HepG2 (cell line): ENCODE data around the gene ANO9. TPM values are rescaled to one million over a fixed set of nuclear protein-coding genes. Genes with fewer than 3 reads are reported as not detected.

Experiments
- BHLHE40 ChIP-seq: IDR thresholded peaks from 2 replicates; pipeline ENCODE4 v1.6.1; 2011; ENCODE audit warnings: low read length, improper control_type of control experiment
- CBX1 ChIP-seq: IDR thresholded peaks from one replicate; pipeline ENCODE4 v1.6.1; 2016; ENCODE audit warnings: antibody characterized with exemption, low read depth
- FOXK1 ChIP-seq: sonication (generic); formaldehyde crosslinking; IDR thresholded peaks from 2 replicates; pipeline ENCODE4 v1.4.0; 2020; ENCODE audit warnings: low read depth, missing genetic modification reagents, borderline replicate concordance
- FOXP1 ChIP-seq, 2 experiments: fragments of 450-650 bp in 1 of 2; IDR thresholded peaks; 2 replicates each; pipeline ENCODE4 v1.6.1; 2017 to 2018; ENCODE audit warnings: antibody characterized with exemption in 1 of 2
- HNRNPLL ChIP-seq: fragments of 200-400 bp; formaldehyde crosslinking; IDR thresholded peaks from 2 replicates; pipeline ENCODE4 v1.6.1; 2017; ENCODE audit warnings: mild to moderate bottlenecking, low read depth, low read length; ENCODE audit not compliant: poor library complexity, severe bottlenecking
- LCORL ChIP-seq, 2 experiments: fragments of 450-650 bp in 1 of 2; sonication (generic) in 1 of 2; formaldehyde crosslinking in 1 of 2; IDR thresholded peaks; 2 replicates each; pipeline versions ENCODE4 v1.5.0 to v1.6.1; 2017 to 2020; ENCODE audit warnings: antibody characterized with exemption in 1 of 2, missing genetic modification reagents in 1 of 2
- NR3C1 ChIP-seq: sonication (generic); formaldehyde crosslinking; IDR thresholded peaks from 2 replicates; pipeline ENCODE4 v1.4.0; 2020; ENCODE audit warnings: missing genetic modification reagents
- SPEN ChIP-seq: sonication (generic); formaldehyde crosslinking; IDR thresholded peaks from 2 replicates; pipeline ENCODE4 v1.5.1; 2020; ENCODE audit warnings: low read depth, mild to moderate bottlenecking, missing genetic modification reagents
- TEAD3 ChIP-seq: optimal IDR thresholded peaks from 2 replicates; pipeline ENCODE3; 2016; ENCODE audit warnings: borderline replicate concordance
- YEATS2 ChIP-seq: sonication (generic); formaldehyde crosslinking; IDR thresholded peaks from 2 replicates; pipeline ENCODE4 v1.4.0; 2020; ENCODE audit warnings: missing genetic modification reagents, borderline replicate concordance
- ZFP90 ChIP-seq: sonication (generic); formaldehyde crosslinking; IDR thresholded peaks from 2 replicates; pipeline ENCODE4 v1.8.0; 2022; ENCODE audit warnings: missing genetic modification reagents, mild to moderate bottlenecking, inconsistent platforms, borderline replicate concordance
- ZNF232 ChIP-seq: sonication (generic); formaldehyde crosslinking; IDR thresholded peaks from 2 replicates; pipeline ENCODE4 v1.4.0; 2020; ENCODE audit warnings: missing genetic modification reagents, borderline replicate concordance
- ZNF343 ChIP-seq: sonication (generic); formaldehyde crosslinking; IDR thresholded peaks from 2 replicates; pipeline ENCODE4 v1.4.0; 2020; ENCODE audit warnings: mild to moderate bottlenecking, missing genetic modification reagents
- ZNF382 ChIP-seq: sonication (generic); formaldehyde crosslinking; IDR thresholded peaks from 2 replicates; pipeline ENCODE4 v1.5.0; 2020; ENCODE audit warnings: missing genetic modification reagents, mild to moderate bottlenecking, borderline replicate concordance
- ZNF446 ChIP-seq: sonication (generic); formaldehyde crosslinking; IDR thresholded peaks from 2 replicates; pipeline ENCODE4 v1.5.0; 2020; ENCODE audit warnings: mild to moderate bottlenecking, missing genetic modification reagents
- ZNF607 ChIP-seq: sonication (generic); formaldehyde crosslinking; IDR thresholded peaks from 2 replicates; pipeline ENCODE4 v1.5.1; 2020; ENCODE audit warnings: missing genetic modification reagents, mild to moderate bottlenecking, borderline replicate concordance
- ZNF639 ChIP-seq: conservative IDR thresholded peaks from 2 replicates; pipeline ENCODE4 v1.6.1; 2018; ENCODE audit warnings: missing genetic modification reagents
- ZNF646 ChIP-seq: sonication (generic); formaldehyde crosslinking; IDR thresholded peaks from 2 replicates; pipeline ENCODE4 v1.9.0; 2021; ENCODE audit warnings: mild to moderate bottlenecking, missing genetic modification reagents
- ZNF652 ChIP-seq: IDR thresholded peaks from 2 replicates; pipeline ENCODE4 v1.6.1; 2016; ENCODE audit warnings: low read depth, borderline replicate concordance
- polyA plus RNA-seq, 8 experiments: library from polyadenylated mRNA; depleted of rRNA in 3 of 8; stranded (reverse) in 7 of 8; unstranded in 1 of 8; fragments of >200 nt; fragmentation: Illumina TruSeq in 4 of 8; extraction: Trizol in 4 of 8; gene quantifications; 2 replicates each; pipeline versions ENCODE4 v1.2.1 to v1.2.3, GENCODE V29; 2011 to 2016; ENCODE audit warnings: low read depth in 4 of 8, missing spikeins in 1 of 8, mixed read lengths in 1 of 8; ENCODE audit not compliant: insufficient read depth in 1 of 8
- total RNA-seq, 5 experiments: library from RNA; depleted of rRNA; stranded (reverse); fragments of >200 nt; fragmentation: Illumina TruSeq; extraction: Trizol; gene quantifications; 2 replicates each; pipeline ENCODE4 v1.2.3, GENCODE V29; 2016; ENCODE audit warnings: low read depth in 1 of 5

The ANO9 gene
- total and polyA plus RNA-seq, 2 of the 13 experiments (the other 11 are each of a cell fraction or from before 2014, with no cell fraction given) = 8.9 to 14.3 TPM

GRCh38 chr11:469684-470560 is 28.1 kb upstream of the ANO9 start (continued):
- no peak for TF ChIP-seq ZNF646 (CRISPR knock-in tag)
- 0 out of 2 replicates have a peak, but pooled peaks have one; percentile 19 for TF ChIP-seq FOXK1
- TF ChIP-seq LCORL (IDR thresholded peaks at IDR 0.05) = no peak
- TF ChIP-seq LCORL (CRISPR knock-in tag; IDR thresholded peaks at IDR 0.05) = peak; percentile 47; the same call in 1 of the 2 replicates
- peak; percentile 24; the same call in 1 of the 2 replicates for TF ChIP-seq ZNF652 (CRISPR knock-in tag)
- TF ChIP-seq SPEN (CRISPR knock-in tag) = peak; percentile 44; the same call in 1 of the 2 replicates
- TF ChIP-seq TEAD3 (CRISPR knock-in tag) = peak; percentile 66
- TF ChIP-seq NR3C1 (CRISPR knock-in tag) = no peak
- no peak for TF ChIP-seq ZNF639 (CRISPR knock-in tag)
- peak; percentile 60; the same call in 1 of the 2 replicates for TF ChIP-seq ZNF607 (CRISPR knock-in tag)
- peak; percentile 77 for TF ChIP-seq BHLHE40
- TF ChIP-seq ZNF232 (CRISPR knock-in tag) = peak; percentile 43; the same call in 1 of the 2 replicates
- peak; percentile 42; the same call in 1 of the 2 replicates for TF ChIP-seq ZNF343 (CRISPR knock-in tag)
- TF ChIP-seq YEATS2 (CRISPR knock-in tag) = peak; percentile 84; the same call in 1 of the 2 replicates
- no peak for TF ChIP-seq CBX1
- TF ChIP-seq ZFP90 (CRISPR knock-in tag) = peak; percentile 71; the same call in 1 of the 2 replicates
- TF ChIP-seq HNRNPLL = no peak
- no peak for TF ChIP-seq ZNF446 (CRISPR knock-in tag)
- TF ChIP-seq FOXP1 (IDR thresholded peaks at IDR 0.05) = no peak
- peak; percentile 51; the same call in 1 of the 2 replicates for TF ChIP-seq FOXP1 (CRISPR knock-in tag; IDR thresholded peaks at IDR 0.05)
- no peak for TF ChIP-seq ZNF382 (CRISPR knock-in tag)
